Hepatocyte (in vitro differentiated cells): Measurements from ENCODE around the gene VWA5B2.

Experiments
- EZH2 ChIP-seq: fragments of 200-600 bp; sonication (generic); IDR thresholded peaks from 2 replicates; pipeline ENCODE4 v1.6.1; 2016; ENCODE audit warnings: antibody characterized with exemption, mild to moderate bottlenecking, borderline replicate concordance
- TF ChIP-seq, protein P1 (sequence below): fragments of 200-600 bp; sonication (generic); IDR thresholded peaks from 2 replicates; pipeline ENCODE4 v1.5.1; 2016; ENCODE audit warnings: antibody characterized with exemption, mild to moderate bottlenecking; ENCODE audit not compliant: poor library complexity

DNA sequence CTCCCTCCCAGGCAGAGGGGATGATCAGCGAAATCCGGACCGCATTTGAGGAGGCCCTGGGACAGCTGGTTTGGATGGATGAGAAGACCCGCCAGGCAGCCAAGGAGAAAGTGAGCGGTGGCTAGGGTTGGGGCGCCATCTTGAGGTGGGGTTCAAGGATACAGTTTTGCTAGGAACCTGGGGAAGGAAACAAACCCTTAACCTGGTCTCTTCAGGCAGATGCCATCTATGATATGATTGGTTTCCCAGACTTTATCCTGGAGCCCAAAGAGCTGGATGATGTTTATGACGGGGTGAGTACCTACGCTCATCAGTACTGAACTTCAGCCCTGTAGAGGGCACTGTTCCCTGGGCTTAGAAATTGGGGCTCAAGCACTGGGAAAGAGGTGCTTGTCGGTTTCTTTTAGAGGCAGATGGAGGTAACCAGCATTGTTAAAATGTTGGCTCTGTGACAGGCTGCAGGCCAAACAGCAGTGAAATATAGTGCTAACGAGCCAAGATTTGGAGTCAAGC, 60.1 kb downstream of the VWA5B2 start:
- no peak for TF ChIP-seq EZH2
- TF ChIP-seq, protein P1, sequence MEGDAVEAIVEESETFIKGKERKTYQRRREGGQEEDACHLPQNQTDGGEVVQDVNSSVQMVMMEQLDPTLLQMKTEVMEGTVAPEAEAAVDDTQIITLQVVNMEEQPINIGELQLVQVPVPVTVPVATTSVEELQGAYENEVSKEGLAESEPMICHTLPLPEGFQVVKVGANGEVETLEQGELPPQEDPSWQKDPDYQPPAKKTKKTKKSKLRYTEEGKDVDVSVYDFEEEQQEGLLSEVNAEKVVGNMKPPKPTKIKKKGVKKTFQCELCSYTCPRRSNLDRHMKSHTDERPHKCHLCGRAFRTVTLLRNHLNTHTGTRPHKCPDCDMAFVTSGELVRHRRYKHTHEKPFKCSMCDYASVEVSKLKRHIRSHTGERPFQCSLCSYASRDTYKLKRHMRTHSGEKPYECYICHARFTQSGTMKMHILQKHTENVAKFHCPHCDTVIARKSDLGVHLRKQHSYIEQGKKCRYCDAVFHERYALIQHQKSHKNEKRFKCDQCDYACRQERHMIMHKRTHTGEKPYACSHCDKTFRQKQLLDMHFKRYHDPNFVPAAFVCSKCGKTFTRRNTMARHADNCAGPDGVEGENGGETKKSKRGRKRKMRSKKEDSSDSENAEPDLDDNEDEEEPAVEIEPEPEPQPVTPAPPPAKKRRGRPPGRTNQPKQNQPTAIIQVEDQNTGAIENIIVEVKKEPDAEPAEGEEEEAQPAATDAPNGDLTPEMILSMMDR: peak; percentile 51
